C1 segment of cervical spinal cord (tissue), 14 donors: ENCODE data around the gene HS2ST1.
A peak's percentile ranks its signal among the peaks of the same experiment; 100 is the strongest.
"Not testable (repeated sequence)": the region's sequence is repeated elsewhere in the genome, so short reads cannot be mapped to it uniquely, and the experiment has no call there.

Experiments used
- DNase-seq, 14 donors: peaks; one replicate each; lab custom pipeline; 2025; lab: John Stamatoyannopoulos, UW

Gene HS2ST1

GRCh38 chr1:86925742-86926141, 11.3 kb downstream of the HS2ST1 start:
- DNase-seq, result no peak

- DNase-seq, result no peak
These were observed 12.4 kb downstream of the HS2ST1 start for GRCh38 chr1:86926883-86927282.

GRCh38 chr1:86928819-86929218, 14.4 kb downstream of the HS2ST1 start:
- DNase-seq, result no peak

- DNase-seq, result no peak
These were observed 18.6 kb downstream of the HS2ST1 start for GRCh38 chr1:86933051-86933450.

- no peak for DNase-seq
These were observed 19.3 kb downstream of the HS2ST1 start for GRCh38 chr1:86933562-86934377.

- no peak for DNase-seq
These were observed 24.0 kb downstream of the HS2ST1 start for GRCh38 chr1:86938450-86938849.

GRCh38 chr1:86938855-86939254, 24.4 kb downstream of the HS2ST1 start:
- no peak for DNase-seq

GRCh38 chr1:86939406-86939805, 25.0 kb downstream of the HS2ST1 start:
- no peak for DNase-seq

- DNase-seq, result no peak
These were observed 26.2 kb downstream of the HS2ST1 start for GRCh38 chr1:86940599-86940998.

GRCh38 chr1:86942042-86942441, 27.6 kb downstream of the HS2ST1 start:
- DNase-seq, result no peak

- DNase-seq, result no peak
These were observed 28.3 kb downstream of the HS2ST1 start for GRCh38 chr1:86942743-86943142.

- no peak for DNase-seq
These were observed 33.8 kb downstream of the HS2ST1 start for GRCh38 chr1:86948212-86948611.

GRCh38 chr1:86950712-86951419, 36.4 kb downstream of the HS2ST1 start:
- DNase-seq, result no peak

GRCh38 chr1:86951430-86951829, 37.0 kb downstream of the HS2ST1 start:
- no peak for DNase-seq

- peak in 1 of 14 donors; percentile 4 for DNase-seq
These were observed 38.7 kb downstream of the HS2ST1 start for GRCh38 chr1:86953167-86953566.

- DNase-seq, result no peak
These were observed 41.2 kb downstream of the HS2ST1 start for GRCh38 chr1:86955678-86956077.

GRCh38 chr1:86956221-86956620, 41.8 kb downstream of the HS2ST1 start:
- DNase-seq, result no peak

GRCh38 chr1:86957221-86957620, 42.8 kb downstream of the HS2ST1 start:
- DNase-seq, result no peak

- DNase-seq, result no peak
These were observed 46.1 kb downstream of the HS2ST1 start for GRCh38 chr1:86960548-86960947.

GRCh38 chr1:86963841-86964240, 49.4 kb downstream of the HS2ST1 start:
- DNase-seq, result not testable (repeated sequence)

GRCh38 chr1:86965012-86965826, 50.8 kb downstream of the HS2ST1 start:
- DNase-seq, result peak in 2 of 14 donors; percentile 7 to 8

GRCh38 chr1:86965827-86966182, 51.4 kb downstream of the HS2ST1 start:
- no peak for DNase-seq
